AG09309 (cell line): ENCODE results near the gene FAM193B.

Experiments
- DNase-seq: peaks from one replicate; pipeline ENCODE4 v3.0.0-alpha.2; 2010; ENCODE audit warnings: low read depth
- H3K4me3 ChIP-seq: 2 replicates; pipeline ENCODE4 v1.5.1; 2011; ENCODE audit warnings: mild to moderate bottlenecking, low read depth, low read length, moderate library complexity; ENCODE audit not compliant: control insufficient read depth
- TF ChIP-seq, protein P1 (sequence below): IDR thresholded peaks from 2 replicates; pipeline ENCODE4 v1.5.1; 2011; ENCODE audit warnings: mild to moderate bottlenecking, low read depth, low read length, inconsistent platforms; ENCODE audit not compliant: insufficient read depth, control insufficient read depth; ENCODE audit errors: missing control alignments

FAM193B gene

DNA sequence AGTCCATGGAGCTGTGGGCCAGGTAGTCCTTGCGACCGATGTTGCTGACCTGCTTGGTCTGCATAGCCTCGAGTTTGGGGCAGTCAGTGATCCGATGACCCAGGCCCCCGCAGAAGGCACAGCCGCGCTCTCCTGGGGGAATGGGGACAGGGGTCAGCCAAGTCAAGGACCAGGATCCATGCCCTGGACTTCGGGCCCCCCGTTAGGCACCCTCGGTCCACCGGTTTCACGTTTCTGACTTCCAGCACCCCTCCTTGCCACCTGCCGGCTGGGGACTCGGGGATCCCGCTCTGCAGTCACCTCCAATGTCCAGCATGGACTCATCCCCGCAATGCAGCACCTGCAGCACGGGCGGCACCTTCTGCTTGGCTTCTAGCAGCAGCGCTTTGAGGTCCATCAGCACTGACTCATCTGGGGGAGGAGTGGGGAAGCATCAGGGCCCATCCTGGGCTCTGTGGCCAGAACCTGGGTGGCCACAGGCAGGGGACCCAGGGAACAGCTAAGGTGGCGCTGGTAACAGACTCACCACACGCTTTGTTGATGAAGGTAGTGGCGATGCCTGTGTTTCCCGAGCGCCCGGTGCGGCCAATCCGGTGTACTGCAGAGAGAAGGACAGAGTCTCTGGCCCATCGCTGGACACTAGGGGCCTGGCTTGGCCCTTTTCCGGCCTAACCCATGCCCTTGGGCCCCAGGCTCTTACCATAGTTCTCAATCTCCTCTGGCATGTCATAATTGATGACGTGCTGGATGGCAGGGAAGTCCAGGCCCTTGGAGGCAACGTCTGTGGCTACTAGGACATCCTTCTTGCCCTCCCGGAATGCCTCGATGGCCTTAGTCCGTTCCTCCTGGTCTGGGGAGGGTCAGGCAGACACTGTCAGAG, 42.3 kb downstream of the FAM193B start:
- no peak overlapping the region for H3K4me3 ChIP-seq
- DNase-seq: no peak
- TF ChIP-seq, protein P1, sequence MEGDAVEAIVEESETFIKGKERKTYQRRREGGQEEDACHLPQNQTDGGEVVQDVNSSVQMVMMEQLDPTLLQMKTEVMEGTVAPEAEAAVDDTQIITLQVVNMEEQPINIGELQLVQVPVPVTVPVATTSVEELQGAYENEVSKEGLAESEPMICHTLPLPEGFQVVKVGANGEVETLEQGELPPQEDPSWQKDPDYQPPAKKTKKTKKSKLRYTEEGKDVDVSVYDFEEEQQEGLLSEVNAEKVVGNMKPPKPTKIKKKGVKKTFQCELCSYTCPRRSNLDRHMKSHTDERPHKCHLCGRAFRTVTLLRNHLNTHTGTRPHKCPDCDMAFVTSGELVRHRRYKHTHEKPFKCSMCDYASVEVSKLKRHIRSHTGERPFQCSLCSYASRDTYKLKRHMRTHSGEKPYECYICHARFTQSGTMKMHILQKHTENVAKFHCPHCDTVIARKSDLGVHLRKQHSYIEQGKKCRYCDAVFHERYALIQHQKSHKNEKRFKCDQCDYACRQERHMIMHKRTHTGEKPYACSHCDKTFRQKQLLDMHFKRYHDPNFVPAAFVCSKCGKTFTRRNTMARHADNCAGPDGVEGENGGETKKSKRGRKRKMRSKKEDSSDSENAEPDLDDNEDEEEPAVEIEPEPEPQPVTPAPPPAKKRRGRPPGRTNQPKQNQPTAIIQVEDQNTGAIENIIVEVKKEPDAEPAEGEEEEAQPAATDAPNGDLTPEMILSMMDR: no peak

DNA sequence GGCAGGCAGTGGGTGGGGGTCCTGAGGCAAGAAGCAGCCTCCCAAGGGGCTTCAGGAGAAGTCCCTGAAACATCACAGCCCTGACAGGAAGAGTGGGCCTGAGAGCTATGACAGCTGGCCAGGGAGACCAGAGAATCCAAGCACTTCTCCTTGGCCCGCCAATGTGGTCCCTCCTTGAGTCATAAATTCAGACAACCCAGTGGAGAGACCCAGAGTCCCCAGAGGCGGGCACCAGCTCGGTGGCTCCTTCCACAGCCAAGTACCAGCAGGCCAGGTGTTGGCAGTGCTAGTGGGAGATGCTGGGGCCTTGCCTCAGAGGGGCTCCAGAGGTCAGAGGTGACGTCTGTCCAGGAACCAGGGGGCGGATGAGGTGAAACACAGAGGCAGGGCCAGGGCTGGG, 43.2 kb downstream of the FAM193B start:
- DNase-seq: no peak
- H3K4me3 ChIP-seq: no peak overlapping the region
- TF ChIP-seq, protein P1: no peak

DNA sequence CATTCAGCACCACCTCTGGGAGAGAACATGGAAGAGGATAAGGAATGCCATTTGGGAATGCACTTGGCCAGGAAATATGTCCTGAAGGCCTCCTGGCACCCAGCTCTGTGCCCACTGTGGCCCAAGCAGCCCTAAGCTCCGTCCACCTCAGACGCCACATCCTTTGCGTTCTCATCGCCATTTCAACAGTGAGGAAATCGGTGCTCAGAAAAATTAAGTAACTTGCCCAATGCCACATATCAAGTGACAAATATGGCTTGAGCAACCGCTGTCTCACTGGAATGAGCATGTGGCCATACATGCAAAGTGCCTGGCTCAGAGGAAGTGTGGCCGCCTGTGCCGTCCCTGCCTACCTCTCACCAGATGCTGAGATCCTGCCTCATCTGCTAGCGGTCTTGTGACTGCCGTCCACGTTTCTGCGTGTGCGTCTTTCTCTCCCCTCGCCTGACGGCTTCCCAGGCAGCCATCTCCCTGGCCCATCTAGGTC, 43.8 kb downstream of the FAM193B start:
- TF ChIP-seq, protein P1: no peak
- no peak overlapping the region for H3K4me3 ChIP-seq
- no peak for DNase-seq

DNA sequence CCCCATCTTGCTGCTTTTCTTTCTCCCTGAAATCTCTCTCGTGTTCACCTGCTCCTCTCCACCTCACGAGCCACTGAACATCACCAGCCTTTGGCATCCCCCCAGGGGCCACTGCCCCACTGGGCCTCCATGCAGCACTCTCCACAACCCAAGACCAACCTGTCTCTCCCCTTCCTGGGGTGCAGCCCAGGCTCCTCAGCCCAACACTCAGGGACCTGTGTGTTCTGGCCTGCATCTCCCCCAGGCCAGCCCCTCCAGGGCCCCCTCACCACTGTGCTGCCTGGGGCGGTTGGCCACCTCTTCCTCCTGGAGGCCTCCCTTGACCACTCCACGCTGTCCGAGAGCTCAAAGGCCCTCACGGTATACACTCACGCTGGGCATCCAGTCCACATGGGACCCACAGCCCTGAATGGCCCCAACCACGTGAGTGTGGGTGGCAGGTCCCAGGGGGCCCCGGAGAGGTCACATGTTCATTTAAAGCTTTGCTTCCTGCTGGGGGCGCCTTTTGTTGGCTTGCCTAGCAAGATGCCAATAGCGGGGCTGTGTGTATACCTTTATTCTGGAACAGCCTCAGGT, 44.3 kb downstream of the FAM193B start:
- H3K4me3 ChIP-seq: no peak overlapping the region
- TF ChIP-seq, protein P1: no peak

DNA sequence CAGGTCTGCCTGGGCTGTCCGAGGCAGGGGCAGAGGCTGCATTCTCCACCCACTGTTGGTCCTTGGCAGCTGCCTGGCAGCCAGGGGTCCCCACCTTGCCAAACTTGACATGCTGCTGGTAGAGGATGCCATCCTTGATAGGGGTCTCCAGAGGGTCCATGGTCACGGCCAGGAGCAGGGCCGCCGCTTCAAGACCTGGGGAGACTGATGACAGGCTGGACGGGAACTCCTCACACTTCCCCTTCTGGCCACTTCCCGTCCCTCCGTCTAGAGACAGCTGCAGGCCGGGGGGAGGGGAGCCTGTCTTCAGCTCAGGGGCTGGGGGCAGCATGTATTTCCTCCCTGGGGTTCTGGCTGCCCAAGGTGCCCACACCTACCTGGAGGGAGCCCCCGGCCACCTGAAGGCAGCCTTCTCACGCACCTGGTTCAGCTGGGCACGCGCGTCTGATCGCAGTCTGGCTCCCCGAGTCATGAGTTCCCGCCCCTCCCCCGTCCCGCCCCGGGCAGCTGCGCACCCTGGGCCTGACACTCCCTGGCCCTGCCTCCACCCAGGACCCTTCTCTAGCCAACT, 44.9 kb downstream of the FAM193B start, which contains the start of gene DOK3:
Gene DOK3 (minus strand): TSS at position 446 of the 571 bp plus-strand sequence. CDS start 286 bp downstream, at position 160.
- TF ChIP-seq, protein P1: no peak
- DNase-seq: no peak
- H3K4me3 ChIP-seq: no peak within 1 kb of the TSS

More for the DNA sequence above, 44.3 kb downstream of the FAM193B start:
- no peak for DNase-seq

DNA sequence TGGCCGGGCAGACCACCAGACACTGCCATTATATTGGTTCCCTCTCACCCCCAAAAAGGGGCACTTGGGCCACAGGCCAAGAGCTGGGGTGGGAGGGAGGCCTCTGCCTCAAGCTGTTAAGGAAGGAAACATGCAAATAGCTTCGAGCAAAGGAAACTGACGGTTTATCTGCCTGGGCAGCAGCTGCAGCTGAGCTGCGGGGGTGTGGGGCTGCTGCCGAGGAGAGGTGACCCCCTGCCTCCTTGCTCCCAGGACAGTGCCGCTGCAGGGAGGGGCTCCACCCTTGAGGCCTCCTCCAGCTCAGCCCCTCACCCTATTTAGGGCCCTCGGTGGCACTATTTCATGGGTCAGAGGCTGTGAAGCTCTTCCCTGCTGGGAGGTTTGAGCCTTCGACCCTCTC, 45.5 kb downstream of the FAM193B start:
- H3K4me3 ChIP-seq: no peak overlapping the region
- TF ChIP-seq, protein P1: no peak
- DNase-seq: no peak
